Breast epithelium (tissue), 4 donors: Measurements from ENCODE around the gene ANGPTL5. TPM values are rescaled to one million over a fixed set of nuclear protein-coding genes. Genes with fewer than 3 reads are reported as not detected.

Experiments
- DNase-seq, 2 donors: peaks; one replicate each; pipeline ENCODE4 v3.0.0-alpha.2; 2019; ENCODE audit warnings: low spot score in 2 of 2
- H3K27ac ChIP-seq, 2 donors: fragments of 200-600 bp; sonication (generic) in 1 of 2; one replicate each; pipeline ENCODE4 v1.5.1; 2016 to 2019; ENCODE audit warnings: mild to moderate bottlenecking in 1 of 2
- H3K27me3 ChIP-seq, 2 donors: fragments of 200-600 bp; sonication (generic) in 1 of 2; one replicate each; pipeline versions ENCODE4 v1.5.1 to v1.6.0; 2017 to 2019; ENCODE audit warnings: control low read depth in 1 of 2, mild to moderate bottlenecking in 1 of 2
- H3K36me3 ChIP-seq: fragments of 200-600 bp; one replicate; pipeline ENCODE4 v1.5.1; 2019
- H3K4me1 ChIP-seq, 2 donors: fragments of 200-600 bp; sonication (generic); one replicate each; pipeline ENCODE4 v1.5.1; 2016 to 2019; ENCODE audit warnings: control low read depth in 1 of 2
- H3K4me3 ChIP-seq, 3 donors: fragments of 200-600 bp; sonication (generic); 1 replicate in 2 of 3; 2 replicates in 1 of 3; pipeline ENCODE4 v1.5.1; 2016 to 2019; ENCODE audit warnings: mild to moderate bottlenecking in 3 of 3, moderate library complexity in 2 of 3
- H3K9me3 ChIP-seq, 2 donors: fragments of 200-600 bp; sonication (generic) in 1 of 2; one replicate each; pipeline ENCODE4 v1.5.1; 2016 to 2019; ENCODE audit warnings: control low read depth in 1 of 2
- CTCF ChIP-seq, 3 donors: fragments of 450-650 bp; IDR thresholded peaks; one replicate each; pipeline ENCODE4 v1.5.1; 2016 to 2017; ENCODE audit warnings: antibody characterized with exemption in 3 of 3, mild to moderate bottlenecking in 3 of 3, moderate library complexity in 3 of 3
- POLR2A ChIP-seq: fragments of 450-650 bp; IDR thresholded peaks from one replicate; pipeline ENCODE4 v1.6.1; 2016; ENCODE audit warnings: antibody characterized with exemption, mild to moderate bottlenecking, moderate library complexity
- POLR2AphosphoS5 ChIP-seq, 3 donors: sonication (generic); formaldehyde crosslinking; IDR thresholded peaks; one replicate each; pipeline ENCODE4 v1.6.1; 2017; ENCODE audit warnings: antibody characterized with exemption in 3 of 3
- intact Hi-C: fragments of 100-400 bp; cut with DNase I; formaldehyde crosslinking; loops from one replicate; pipeline ENCODE4 v1.15.1; 2023; ENCODE audit warnings: low total_unique reads
- total RNA-seq, 3 donors: library from RNA; depleted of rRNA; stranded (reverse); fragments of >200 nt; gene quantifications; one replicate each; pipeline ENCODE4 v1.1.0, GENCODE V29; 2016

Gene ANGPTL5
- total RNA-seq, 3 donors from 2014 or later: 0.33 to 5.6 TPM; not detected in 1

- Histone ChIP-seq H3K4me1 (no peaks in the 10 kb centered on the region), H3K27me3 (no peaks in the 10 kb centered on the region), H3K4me3 (no peak overlapping the region), H3K27ac (no peak overlapping the region), H3K36me3 (no peaks in the 10 kb centered on the region), H3K9me3 (no peaks in the 10 kb centered on the region)
- no peak for DNase-seq
- intact Hi-C loops: no loop called here
- no peak for TF ChIP-seq POLR2AphosphoS5 (IDR thresholded peaks at IDR 0.05)
- peak; percentile 38 to 51 (median 48) for TF ChIP-seq CTCF (IDR thresholded peaks at IDR 0.05)
- TF ChIP-seq POLR2A: no peak
Observed at GRCh38 chr11:101848262-101848661, 68.1 kb downstream of the ANGPTL5 start.

DNA sequence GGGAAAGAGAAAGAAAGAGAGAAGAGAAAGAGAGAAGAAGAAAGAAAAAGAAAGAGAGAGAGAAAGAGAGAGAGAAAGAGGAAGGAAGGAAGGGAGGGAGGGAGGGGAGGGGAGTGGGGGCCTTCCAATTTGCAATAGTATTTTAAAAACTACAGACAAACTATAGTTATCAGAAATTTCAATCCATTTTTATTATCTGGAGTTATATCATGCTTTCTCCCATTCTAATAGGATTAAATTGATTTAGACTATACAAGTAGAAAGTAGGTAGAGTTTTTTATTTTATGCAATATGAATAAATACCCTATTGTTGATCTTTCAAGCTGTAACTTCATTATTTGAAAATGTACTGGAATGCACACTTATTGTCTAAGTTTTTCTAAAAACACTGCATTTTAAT lies 71.7 kb downstream of the ANGPTL5 start:
- H3K4me1 ChIP-seq: no peaks in the 10 kb centered on the region
- no peak for DNase-seq
- H3K4me3 ChIP-seq: no peak overlapping the region
- no peak overlapping the region for H3K27ac ChIP-seq
- no peaks in the 10 kb centered on the region for H3K36me3 ChIP-seq
- TF ChIP-seq POLR2A (no peak), CTCF (IDR thresholded peaks at IDR 0.05) (no peak), POLR2AphosphoS5 (IDR thresholded peaks at IDR 0.05) (no peak)
- H3K27me3 ChIP-seq: no peaks in the 10 kb centered on the region
- H3K9me3 ChIP-seq: no peaks in the 10 kb centered on the region
- intact Hi-C loops: no loop called here

- no peaks in the 10 kb centered on the region for H3K27me3 ChIP-seq
- DNase-seq: no peak
- no peak overlapping the region for H3K4me3 ChIP-seq
- H3K36me3 ChIP-seq: no peaks in the 10 kb centered on the region
- H3K4me1 ChIP-seq: no peaks in the 10 kb centered on the region
- no peaks in the 10 kb centered on the region for H3K9me3 ChIP-seq
- TF ChIP-seq POLR2A (no peak), CTCF (IDR thresholded peaks at IDR 0.05) (no peak), POLR2AphosphoS5 (IDR thresholded peaks at IDR 0.05) (no peak)
- intact Hi-C loops: no loop called here
- no peak overlapping the region for H3K27ac ChIP-seq
Observed at GRCh38 chr11:101840704-101841103, 75.6 kb downstream of the ANGPTL5 start.

Other genes starting within 250 kb of the ANGPTL5 start
- 10 to 100 TPM in 1 of 3 donors, 1 to 10 TPM in 2; 6.9 to 14.7 (median 9.1) TPM for gene CEP126, start 1.5 kb downstream of the ANGPTL5 start, total RNA-seq
- 1 to 10 TPM; 2.0 to 8.3 (median 4.4) TPM for gene CFAP300, start 130.9 kb upstream of the ANGPTL5 start, total RNA-seq
- 100 to 1,000 TPM; 179 to 215 (median 184) TPM for gene YAP1, start 193.9 kb upstream of the ANGPTL5 start, total RNA-seq